IPS-18c (cell line): Measurements from ENCODE around the gene FXN.
"Not testable (repeated sequence)": the region's sequence is repeated elsewhere in the genome, so short reads cannot be mapped to it uniquely, and the experiment has no call there.

Experiments used
- H3K4me3 ChIP-seq: 2 replicates; pipeline ENCODE4 v1.7.0; 2013; ENCODE audit warnings: low read depth, mild to moderate bottlenecking, low read length, moderate library complexity; ENCODE audit not compliant: insufficient read depth
- H3K9me3 ChIP-seq: one replicate; pipeline ENCODE4 v1.6.1; 2013; ENCODE audit warnings: mild to moderate bottlenecking, low read length, moderate library complexity; ENCODE audit not compliant: control insufficient read depth, insufficient read depth

The FXN gene

DNA sequence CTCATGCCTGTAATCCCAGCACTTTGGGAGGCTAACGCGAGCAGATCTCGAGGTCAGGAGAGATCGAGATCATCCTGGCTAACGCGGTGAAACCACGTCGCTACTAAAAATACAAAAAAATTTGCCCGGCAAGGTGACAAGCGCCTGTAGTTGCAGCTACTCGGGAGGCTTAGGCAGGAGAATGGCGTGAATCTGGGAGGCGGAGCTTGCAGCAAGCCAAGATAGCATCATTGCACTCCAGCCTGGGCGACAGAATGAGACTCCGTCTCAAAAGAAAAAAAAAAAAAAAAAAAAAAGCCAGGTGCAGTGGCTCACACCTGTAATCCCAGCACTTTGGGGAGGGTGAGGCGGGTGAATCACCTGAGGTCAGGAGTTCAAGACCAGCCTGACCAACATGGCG is 77.1 kb downstream of the FXN start:
- H3K4me3 ChIP-seq, H3K9me3 ChIP-seq: not testable (repeated sequence)

DNA sequence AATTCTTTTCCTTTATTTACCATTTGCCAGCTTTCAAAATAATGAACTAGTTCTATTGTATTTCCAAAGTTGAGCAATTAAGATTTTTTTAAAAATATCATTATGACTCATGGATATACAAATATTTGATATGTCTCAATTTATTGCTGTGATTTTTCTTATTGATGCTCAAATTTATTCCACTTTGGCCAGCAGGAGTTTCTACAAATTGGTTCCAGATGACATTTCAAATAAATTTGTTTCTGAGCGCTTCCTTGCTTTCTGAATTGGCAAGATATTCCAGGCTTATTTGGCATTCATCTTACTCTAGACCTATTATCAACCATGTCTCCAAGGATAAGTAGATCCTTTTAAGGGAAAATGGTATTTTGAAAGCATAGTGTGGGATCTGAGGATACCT is 80.1 kb downstream of the FXN start:
- Histone ChIP-seq H3K9me3 (peaks cover 2% of the 10 kb centered on the region), H3K4me3 (no peak overlapping the region)

DNA sequence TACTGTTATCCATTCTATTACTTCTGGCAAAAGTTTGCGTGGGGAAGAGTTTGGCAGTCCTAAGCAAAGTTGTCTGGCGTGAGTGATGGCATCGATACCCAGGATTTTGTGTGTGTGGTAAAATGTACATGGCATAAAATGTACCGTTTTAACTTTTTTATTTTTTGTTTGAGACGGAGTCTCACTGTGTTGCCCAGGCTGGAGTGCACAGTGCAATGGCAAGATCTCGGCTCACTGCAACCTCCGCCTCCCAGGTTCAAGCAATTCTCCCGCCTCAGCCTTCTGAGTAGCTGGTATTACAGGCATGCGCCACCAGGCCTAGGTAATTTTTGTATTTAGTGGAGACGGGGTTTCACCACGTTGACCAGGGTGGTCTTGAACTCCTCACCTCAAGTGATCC is 83.1 kb downstream of the FXN start:
- peaks cover 2% of the 10 kb centered on the region for H3K9me3 ChIP-seq
- H3K4me3 ChIP-seq, result no peak overlapping the region

DNA sequence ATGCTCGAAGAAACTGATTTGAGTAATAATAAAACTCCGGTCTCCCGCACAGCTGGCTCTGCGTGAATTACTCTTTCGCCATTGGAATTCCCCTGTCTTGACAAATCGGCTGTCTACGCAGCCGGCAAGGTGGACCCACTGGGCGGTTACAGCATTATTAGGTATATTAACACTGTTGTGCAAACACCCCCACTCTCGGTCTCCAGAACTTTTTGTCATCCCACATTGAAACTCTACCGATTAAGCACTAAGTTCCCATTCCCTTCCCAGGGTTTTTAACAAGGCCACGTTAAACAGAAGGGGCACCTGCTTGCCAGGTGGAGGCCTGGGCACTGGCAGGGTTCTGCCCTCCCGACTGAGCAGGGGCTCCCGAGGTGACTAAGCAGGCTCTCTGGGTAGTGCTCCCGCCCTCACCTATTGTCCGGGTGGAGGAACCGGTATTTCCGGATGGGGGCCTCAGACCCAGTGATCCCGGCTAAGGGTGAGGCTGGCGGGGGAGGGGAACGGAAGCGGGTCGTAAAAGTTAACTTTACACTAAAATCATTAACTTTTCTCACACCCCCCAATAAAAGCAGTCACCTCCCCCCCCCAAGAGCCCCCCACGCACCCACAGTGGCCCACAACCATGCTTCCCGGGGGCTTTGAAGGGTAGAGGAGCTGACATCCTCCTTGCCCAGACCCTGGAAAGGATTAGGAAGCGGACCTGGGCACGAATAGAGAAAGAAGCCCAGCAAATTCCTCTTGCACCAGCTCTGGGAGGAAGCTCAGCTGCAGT is 85.0 kb downstream of the FXN start:
- peak overlapping the region; percentile 85 for H3K4me3 ChIP-seq
- H3K9me3 ChIP-seq, result peaks cover 2% of the 10 kb centered on the region

DNA sequence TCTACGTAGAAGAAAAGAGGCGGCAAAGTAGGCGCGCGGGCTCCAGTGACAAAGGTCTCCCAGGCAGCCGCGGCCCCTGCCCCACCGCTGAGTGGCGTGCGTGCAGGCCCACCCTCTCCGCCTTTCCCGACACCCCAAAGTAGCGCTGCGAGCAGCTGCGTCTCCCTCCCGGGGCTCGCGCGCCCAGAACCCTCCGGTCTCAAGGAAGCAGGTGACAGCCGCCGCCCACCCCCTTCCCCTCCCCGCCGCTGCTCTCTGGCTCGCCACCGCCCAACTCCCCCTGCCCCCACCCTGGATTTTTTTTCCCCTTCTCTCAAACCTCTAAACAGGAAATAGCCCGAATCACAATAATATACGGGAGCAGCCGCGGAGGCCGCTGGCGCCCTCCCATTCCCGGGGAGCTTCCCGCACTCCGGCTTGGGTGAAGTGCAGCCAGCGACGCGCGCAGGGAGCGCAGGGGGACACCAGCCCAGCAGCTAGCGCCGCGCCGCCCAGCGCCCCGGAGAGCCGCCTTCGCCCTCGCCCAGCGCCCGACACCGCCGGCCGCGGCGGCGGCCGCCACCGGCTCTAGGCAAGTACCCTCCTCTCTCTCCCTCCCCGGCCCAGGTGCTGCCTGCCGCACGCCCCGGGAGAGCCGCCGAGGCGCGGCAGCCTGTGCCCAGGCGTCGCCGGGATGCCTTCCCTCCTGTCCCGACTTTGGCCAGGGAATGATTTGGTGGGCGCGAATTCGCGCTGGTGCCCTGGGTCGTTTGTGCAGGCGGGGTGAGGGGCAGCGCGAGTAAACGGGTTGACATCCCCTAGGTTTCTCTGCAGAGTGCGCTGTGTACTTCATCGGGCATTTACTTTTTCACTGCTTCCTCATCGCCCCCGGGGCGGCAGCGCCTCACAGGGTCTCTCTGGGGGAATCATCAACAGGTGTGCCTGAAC is 85.9 kb downstream of the FXN start:
- Histone ChIP-seq H3K9me3 (peaks cover 2% of the 10 kb centered on the region), H3K4me3 (peak overlapping the region; percentile 85)

DNA sequence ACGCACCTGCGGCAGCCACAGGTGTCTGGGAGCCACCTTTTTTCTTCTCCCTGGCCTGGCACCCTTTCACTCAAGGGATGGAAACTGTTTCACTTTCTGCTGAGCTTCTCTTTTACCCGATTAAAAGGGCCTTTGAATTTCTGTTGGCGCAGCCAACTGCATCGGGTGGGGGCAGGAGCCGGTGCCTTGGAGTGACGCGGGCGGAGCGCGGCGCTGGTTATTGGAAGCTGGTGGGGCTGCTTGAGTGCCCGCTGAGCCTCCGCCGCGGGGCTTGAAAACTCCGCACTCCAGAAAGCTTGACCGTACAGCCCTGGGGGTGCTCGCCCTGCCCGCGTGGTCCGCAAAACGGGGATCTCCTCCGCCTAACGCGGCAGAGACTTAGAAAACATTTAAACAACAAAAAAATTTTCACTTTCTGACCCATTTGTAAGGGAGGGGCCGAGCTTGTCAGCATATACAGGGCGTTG is 86.6 kb downstream of the FXN start:
- H3K4me3 ChIP-seq, result peak overlapping the region; percentile 85
- peaks cover 2% of the 10 kb centered on the region for H3K9me3 ChIP-seq

DNA sequence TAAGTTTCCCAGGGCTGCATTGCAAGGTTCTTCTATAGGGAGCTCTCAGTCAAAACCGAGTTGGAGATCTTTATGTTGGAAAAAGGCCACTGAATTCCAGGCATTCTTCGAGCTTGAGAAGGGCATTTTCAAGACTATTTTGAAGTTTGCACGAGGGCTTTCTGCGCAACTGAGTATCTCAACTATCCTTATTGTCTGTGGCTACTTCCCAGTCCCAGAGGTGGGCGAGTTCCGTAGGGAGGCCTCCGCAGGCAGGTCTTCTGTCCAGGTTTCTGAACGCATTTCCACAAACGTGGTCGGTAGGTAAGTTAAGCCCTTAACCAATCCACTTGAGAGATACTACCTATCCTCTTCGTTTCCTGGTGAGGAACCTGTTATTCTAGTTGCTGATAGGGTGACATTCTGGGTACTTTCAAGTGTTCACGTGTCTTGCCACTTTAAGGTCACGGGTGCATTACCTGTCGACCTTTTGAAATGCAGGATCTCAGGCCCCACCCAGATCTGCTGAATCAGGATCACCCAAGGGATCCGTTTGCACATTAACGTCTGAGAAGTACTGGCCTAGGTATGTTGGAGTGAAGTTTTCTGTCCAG is 87.1 kb downstream of the FXN start:
- peak overlapping the region; percentile 85 for H3K4me3 ChIP-seq
- peaks cover 2% of the 10 kb centered on the region for H3K9me3 ChIP-seq

DNA sequence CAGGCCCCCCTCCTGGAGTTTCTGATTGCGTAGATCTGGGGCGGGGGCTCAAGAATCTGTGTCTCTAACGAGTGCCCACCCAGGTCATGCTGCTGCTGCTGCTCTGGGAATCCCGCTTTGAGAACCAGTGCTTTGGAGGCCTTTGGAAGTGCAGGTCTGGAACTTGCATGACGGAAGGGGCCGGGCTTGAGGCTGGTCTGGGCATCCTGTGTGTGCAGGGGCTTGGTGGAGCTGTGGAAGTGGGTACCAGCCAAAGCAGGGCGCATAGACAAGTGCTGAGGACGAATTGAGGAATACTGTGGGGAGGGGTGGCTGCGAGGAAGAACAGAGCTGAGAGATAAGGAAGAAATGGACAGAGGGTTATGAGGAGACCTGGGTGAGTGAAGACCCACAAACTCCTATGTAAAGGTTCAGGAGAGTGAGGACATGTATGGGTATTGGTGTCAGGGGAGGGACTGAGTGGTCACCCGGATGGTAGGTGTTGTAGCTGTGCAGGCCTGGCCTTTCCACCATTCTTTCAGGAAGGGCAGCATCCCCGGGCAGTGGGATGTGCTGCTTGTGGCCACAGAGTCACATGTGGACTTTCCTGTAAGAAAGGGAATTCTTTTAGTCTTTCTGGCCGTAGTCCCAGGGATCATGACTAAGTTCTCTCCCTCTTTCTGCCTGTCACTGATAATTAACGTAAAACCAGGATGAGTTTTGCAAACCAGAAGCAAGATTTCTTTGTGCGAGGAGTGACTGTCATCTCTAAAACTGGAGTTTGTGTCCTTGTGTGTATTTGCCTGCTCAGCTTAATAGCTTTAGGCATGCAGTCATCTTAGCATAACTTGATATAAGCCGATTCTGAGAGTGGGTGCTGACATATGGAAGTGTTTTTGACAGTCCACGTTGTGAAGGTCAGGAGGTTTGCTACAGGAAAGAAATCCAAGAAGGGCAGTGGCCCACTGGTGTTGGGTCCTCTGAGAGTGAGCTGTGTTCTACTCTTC is 95.2 kb downstream of the FXN start:
- H3K4me3 ChIP-seq, result no peak overlapping the region
- no peaks in the 10 kb centered on the region for H3K9me3 ChIP-seq

DNA sequence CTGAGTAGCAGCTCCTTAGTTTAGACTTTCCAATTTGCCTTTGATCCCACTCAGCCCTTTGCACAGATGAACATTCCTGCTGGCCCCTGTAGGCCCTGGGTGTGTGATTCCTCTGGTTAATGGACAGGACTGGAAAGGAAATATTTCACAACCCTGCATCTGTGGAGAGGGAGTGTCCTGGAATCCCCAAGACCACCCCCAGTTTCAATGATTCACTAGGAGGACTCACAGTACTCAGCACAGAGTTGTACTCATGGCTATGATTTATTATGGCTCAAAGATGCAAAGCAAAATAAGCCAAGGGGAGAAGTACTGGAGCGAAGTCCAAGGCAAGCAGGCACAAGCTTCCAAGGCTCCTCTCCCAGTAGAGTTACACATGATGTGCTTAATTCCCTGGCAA is 96.1 kb downstream of the FXN start:
- Histone ChIP-seq H3K4me3 (no peak overlapping the region), H3K9me3 (no peaks in the 10 kb centered on the region)

DNA sequence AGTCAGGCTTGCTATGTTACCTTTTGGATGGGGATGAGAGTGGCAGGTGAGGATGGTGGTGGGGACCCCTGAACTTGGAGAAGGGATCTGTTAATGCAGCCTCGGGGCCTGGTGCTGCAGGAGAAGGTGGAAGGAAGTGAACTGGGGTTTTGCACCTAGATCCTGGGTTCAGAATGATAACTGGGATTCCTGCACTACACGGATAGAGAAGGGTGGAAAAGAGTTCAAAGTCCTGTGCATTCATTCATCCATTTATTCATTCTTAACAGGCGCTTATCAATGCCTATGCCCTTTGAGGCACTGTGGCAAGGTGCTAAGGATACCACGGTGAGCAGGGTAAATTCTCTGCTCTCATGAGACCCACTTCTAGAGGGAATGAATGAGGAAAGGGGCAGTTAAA is 96.8 kb downstream of the FXN start:
- no peak overlapping the region for H3K4me3 ChIP-seq
- H3K9me3 ChIP-seq, result no peaks in the 10 kb centered on the region

DNA sequence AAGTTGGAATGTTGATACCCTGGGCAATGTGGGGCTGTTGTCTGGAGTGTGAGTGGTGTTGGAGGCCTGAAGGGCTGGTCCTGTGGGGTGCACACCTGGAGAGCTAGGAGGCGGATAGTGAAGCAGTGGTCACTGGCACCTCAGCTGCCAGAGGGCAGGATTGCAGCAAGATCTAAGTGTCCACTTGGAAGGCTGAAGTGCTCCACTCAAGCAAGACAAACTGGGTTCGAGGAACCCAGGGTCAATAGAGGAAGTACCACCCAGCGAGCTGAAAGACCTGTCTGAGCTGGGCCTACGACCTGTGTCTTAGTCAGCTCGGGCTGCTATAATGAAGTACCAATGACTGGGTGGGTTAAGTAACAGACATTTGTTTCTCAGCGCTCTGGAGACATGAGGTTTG is 98.9 kb downstream of the FXN start:
- no peaks in the 10 kb centered on the region for H3K9me3 ChIP-seq

DNA sequence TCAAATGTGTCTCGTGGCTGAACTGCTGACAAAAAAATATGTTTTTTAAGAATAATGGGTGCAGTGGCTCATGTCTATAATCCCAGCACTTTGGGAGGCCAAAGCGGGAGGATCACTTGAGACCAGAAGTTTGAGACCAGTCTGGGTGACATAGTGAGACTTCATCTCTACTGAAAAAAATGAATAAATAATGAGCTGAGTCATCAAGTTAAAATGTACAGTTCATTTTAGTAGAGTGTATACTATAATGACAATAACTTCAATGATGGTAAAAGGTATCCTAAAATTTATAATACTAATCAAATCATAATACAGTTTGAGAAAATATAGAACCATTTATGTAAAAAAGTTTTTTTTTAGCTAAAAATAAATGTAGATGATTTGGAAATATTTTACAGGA is 100.6 kb downstream of the FXN start:
- Histone ChIP-seq H3K4me3 (no peak overlapping the region), H3K9me3 (no peaks in the 10 kb centered on the region)

More for the DNA sequence above, 98.9 kb downstream of the FXN start:
- no peak overlapping the region for H3K4me3 ChIP-seq

DNA sequence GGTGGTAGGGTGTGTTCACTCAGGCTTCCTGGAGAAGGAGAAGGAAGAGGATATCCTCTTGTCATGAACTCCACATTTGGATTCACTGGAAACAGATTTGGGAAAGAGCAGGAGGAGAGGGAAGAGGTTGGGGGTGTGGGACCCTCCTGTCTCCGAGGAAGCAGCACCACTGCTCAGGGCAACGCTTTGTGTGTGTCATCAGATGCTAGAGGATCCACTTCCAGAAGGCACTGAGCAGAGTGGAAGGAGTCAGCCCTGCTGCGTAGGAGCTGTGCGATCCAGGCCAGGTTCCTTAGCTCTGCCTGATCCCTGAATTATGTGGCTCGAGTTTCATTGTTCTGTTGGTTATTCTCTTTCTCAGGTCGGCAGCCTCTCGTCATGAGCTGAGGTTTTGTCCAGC is 101.2 kb downstream of the FXN start:
- H3K4me3 ChIP-seq, result no peak overlapping the region
- H3K9me3 ChIP-seq, result no peaks in the 10 kb centered on the region

DNA sequence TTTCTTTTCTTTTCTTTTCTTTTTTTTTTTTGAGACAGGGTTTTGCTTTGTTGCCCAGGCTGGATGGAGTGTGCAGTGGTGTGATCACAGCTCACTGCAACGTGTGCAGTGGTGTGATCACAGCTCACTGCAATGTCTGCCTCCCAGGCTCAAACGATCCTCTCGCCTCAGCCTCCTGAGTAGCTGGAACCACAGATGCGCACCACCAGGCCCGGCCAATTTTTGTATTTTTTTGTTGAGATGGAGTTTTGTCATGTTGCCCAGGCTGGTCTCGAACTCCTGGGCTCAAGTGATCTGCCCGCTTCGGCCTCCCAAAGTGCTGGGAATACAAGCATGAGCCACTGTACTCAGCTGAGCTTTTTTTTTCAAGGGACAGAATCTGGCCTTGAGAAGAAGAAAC is 101.8 kb downstream of the FXN start:
- H3K9me3 ChIP-seq, result no peaks in the 10 kb centered on the region
- no peak overlapping the region for H3K4me3 ChIP-seq

DNA sequence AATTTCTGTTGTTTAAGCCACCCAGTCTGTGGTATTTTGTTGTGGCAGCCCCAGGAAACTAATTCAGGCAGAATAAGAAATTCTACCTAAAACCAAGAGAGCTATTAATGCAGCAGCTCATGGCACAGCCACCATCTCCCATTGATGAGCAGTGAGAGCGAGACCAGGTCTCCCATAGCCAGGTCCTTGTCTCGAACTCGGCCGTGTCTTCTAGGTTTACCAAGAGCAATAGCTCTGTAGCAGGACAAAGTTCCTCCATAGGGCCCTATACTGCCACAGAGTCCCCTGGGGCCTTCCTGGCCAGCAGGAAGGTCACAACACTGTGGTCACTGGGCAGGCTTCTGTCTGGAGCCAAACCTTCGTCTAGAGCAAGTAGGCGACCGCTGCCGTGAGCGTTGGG is 104.0 kb downstream of the FXN start:
- no peak overlapping the region for H3K4me3 ChIP-seq

DNA sequence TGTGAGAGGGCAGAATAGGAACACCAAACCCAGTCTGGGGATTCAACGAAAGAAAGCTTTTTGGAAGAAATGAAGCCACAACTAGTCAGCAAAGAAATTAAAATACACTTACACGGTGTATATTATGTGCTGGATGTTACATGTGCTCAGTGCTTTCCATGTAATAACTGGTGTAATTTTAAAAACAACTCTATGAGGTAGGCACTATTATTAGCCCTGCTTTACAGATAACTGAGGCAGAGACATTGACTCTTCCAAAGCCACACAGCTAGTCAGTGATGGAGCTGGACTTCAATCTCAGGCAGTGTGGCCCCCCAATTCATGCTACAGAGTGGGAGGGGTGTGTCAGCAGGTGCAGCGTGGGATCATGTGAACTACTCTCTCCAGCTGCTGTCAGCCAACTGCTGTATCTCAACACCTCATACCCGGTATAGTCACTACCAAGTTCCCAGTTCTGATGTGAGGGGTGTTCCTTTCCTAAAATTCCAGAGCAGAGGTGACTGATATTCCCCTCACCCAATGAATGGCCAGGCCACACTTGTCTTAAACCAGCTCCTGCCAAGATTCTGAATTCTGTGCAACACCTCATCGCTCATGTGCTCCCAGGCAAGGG is 104.7 kb downstream of the FXN start:
- H3K4me3 ChIP-seq, result no peak overlapping the region
- no peaks in the 10 kb centered on the region for H3K9me3 ChIP-seq

More for the DNA sequence above, 104.0 kb downstream of the FXN start:
- no peaks in the 10 kb centered on the region for H3K9me3 ChIP-seq
